ENCODE data around the gene UVRAG. TPM values are rescaled to one million over a fixed set of nuclear protein-coding genes. Genes with fewer than 3 reads are reported as not detected.

UVRAG gene
- polyA plus RNA-seq, 4 donors = 15.0 to 21.5 (median 16.4) TPM

- DNase-seq (ENCODE audit: low read depth in 4 of 4, low spot score in 2 of 4) = peak in 2 of 4 donors; percentile 47 to 62
Measured at GRCh38 chr11:75802913-75803820, 11.8 kb upstream of the UVRAG start.

GRCh38 chr11:75809111-75809510, 5.9 kb upstream of the UVRAG start:
- DNase-seq (ENCODE audit: low read depth in 4 of 4, low spot score in 2 of 4) = no peak

- DNase-seq (ENCODE audit: low read depth in 4 of 4, low spot score in 2 of 4) = no peak
Measured at GRCh38 chr11:75809991-75810390, 5.0 kb upstream of the UVRAG start.

GRCh38 chr11:75810637-75811390, 4.2 kb upstream of the UVRAG start:
- DNase-seq (ENCODE audit: low read depth in 4 of 4, low spot score in 2 of 4) = no peak

- DNase-seq (ENCODE audit: low read depth in 4 of 4, low spot score in 2 of 4) = no peak
Measured at GRCh38 chr11:75811485-75811884, 3.5 kb upstream of the UVRAG start.

- DNase-seq (ENCODE audit: low read depth in 4 of 4, low spot score in 2 of 4) = no peak
Measured at GRCh38 chr11:75812542-75813040, 2.4 kb upstream of the UVRAG start.

GRCh38 chr11:75813124-75813523, 1.9 kb upstream of the UVRAG start:
- DNase-seq (ENCODE audit: low read depth in 4 of 4, low spot score in 2 of 4) = no peak

- DNase-seq (ENCODE audit: low read depth in 4 of 4, low spot score in 2 of 4) = no peak
Measured at GRCh38 chr11:75813622-75814039, 1.4 kb upstream of the UVRAG start.

GRCh38 chr11:75814363-75814676, 690 bp upstream of the UVRAG start:
- no peak for DNase-seq (ENCODE audit: low read depth in 4 of 4, low spot score in 2 of 4)

GRCh38 chr11:75815345-75816168, 547 bp downstream of the UVRAG start:
- peak in 2 of 4 donors; percentile 32 to 37 for DNase-seq (ENCODE audit: low read depth in 4 of 4, low spot score in 2 of 4)

GRCh38 chr11:75816561-75817239, 1.7 kb downstream of the UVRAG start:
- DNase-seq (ENCODE audit: low read depth in 4 of 4, low spot score in 2 of 4) = no peak

GRCh38 chr11:75820645-75821044, 5.6 kb downstream of the UVRAG start:
- DNase-seq (ENCODE audit: low read depth in 4 of 4, low spot score in 2 of 4) = no peak

- no peak for DNase-seq (ENCODE audit: low read depth in 4 of 4, low spot score in 2 of 4)
Measured at GRCh38 chr11:75821202-75821601, 6.2 kb downstream of the UVRAG start.

- DNase-seq (ENCODE audit: low read depth in 4 of 4, low spot score in 2 of 4) = no peak
Measured at GRCh38 chr11:75822541-75822940, 7.5 kb downstream of the UVRAG start.

- no peak for DNase-seq (ENCODE audit: low read depth in 4 of 4, low spot score in 2 of 4)
Measured at GRCh38 chr11:75823415-75823814, 8.4 kb downstream of the UVRAG start.

- DNase-seq (ENCODE audit: low read depth in 4 of 4, low spot score in 2 of 4) = no peak
Measured at GRCh38 chr11:75823946-75824345, 8.9 kb downstream of the UVRAG start.

GRCh38 chr11:75826461-75827230, 11.6 kb downstream of the UVRAG start:
- no peak for DNase-seq (ENCODE audit: low read depth in 4 of 4, low spot score in 2 of 4)

GRCh38 chr11:75827562-75827961, 12.6 kb downstream of the UVRAG start:
- DNase-seq (ENCODE audit: low read depth in 4 of 4, low spot score in 2 of 4) = no peak

- no peak for DNase-seq (ENCODE audit: low read depth in 4 of 4, low spot score in 2 of 4)
Measured at GRCh38 chr11:75831915-75832502, 17.0 kb downstream of the UVRAG start.
